PC-3 (cell line): Measurements from ENCODE around the gene BOLA1. TPM values are rescaled to one million over a fixed set of nuclear protein-coding genes. Genes with fewer than 3 reads are reported as not detected.
A peak's percentile ranks its signal among the peaks of the same experiment; 100 is the strongest.

Source experiments
- ATAC-seq: fragments of 200-7000 bp; cut with Tn5 transposase; 2 replicates; pipeline ENCODE4 v1.9.1; 2020; ENCODE audit warnings: mild to moderate bottlenecking, moderate library complexity
- BruUV-seq: library from RNA; stranded (reverse); fragments of 400-500 nt; replicated peaks from 2 replicates; lab custom pipeline; 2021; lab: Mats Ljungman, UMichigan
- CTCF ChIA-PET: fragments of 300-600 bp; sonication (Branson Sonifier 250); formaldehyde crosslinking; loops from one replicate; lab custom pipeline; 2022; ENCODE audit warnings: antibody characterized with exemption; lab: Charles Lee
- POLR2A ChIA-PET: fragments of 300-600 bp; sonication (Branson Sonifier 250); formaldehyde crosslinking; loops from one replicate; lab custom pipeline; 2022; ENCODE audit warnings: antibody characterized with exemption; ENCODE audit not compliant: unreplicated experiment; lab: Charles Lee
- DNase-seq: peaks from one replicate; pipeline ENCODE4 v3.0.0-alpha.2; 2015
- H2AFZ ChIP-seq: fragments of 300-600 bp; sonication (generic); 2 replicates; pipeline ENCODE4 v1.6.0; 2016; ENCODE audit warnings: antibody characterized with exemption, low read length
- H3F3A ChIP-seq: fragments of 300-600 bp; sonication (generic); one replicate; pipeline ENCODE4 v1.6.0; 2017; ENCODE audit warnings: antibody characterized with exemption, low read length, control low read depth, mild to moderate bottlenecking; ENCODE audit not compliant: unreplicated experiment
- H3K27ac ChIP-seq: fragments of 300-600 bp; sonication (generic); 2 replicates; pipeline ENCODE4 v1.5.1; 2016; ENCODE audit warnings: mild to moderate bottlenecking, low read length
- H3K27me3 ChIP-seq: fragments of 300-600 bp; sonication (generic); 2 replicates; pipeline ENCODE4 v1.6.1; 2016; ENCODE audit warnings: low read length, mixed read lengths
- H3K36me3 ChIP-seq: fragments of 300-600 bp; sonication (generic); 2 replicates; pipeline ENCODE4 v1.6.1; 2016; ENCODE audit warnings: low read depth, mixed run types, low read length, mixed read lengths
- H3K4me1 ChIP-seq: fragments of 300-600 bp; sonication (generic); 2 replicates; pipeline ENCODE4 v1.5.1; 2016; ENCODE audit warnings: low read length; ENCODE audit not compliant: insufficient read depth
- H3K4me2 ChIP-seq: fragments of 300-600 bp; sonication (generic); 2 replicates; pipeline ENCODE4 v1.6.0; 2016; ENCODE audit warnings: low read length
- H3K4me3 ChIP-seq: fragments of 300-600 bp; sonication (generic); 2 replicates; pipeline ENCODE4 v1.5.1; 2016; ENCODE audit warnings: mild to moderate bottlenecking, low read length, mixed read lengths
- H3K79me2 ChIP-seq: fragments of 300-600 bp; sonication (generic); 2 replicates; pipeline ENCODE4 v1.6.1; 2017; ENCODE audit warnings: low read length, mixed read lengths
- H3K9ac ChIP-seq: fragments of 300-600 bp; sonication (generic); 2 replicates; pipeline ENCODE4 v1.6.0; 2016; ENCODE audit warnings: mild to moderate bottlenecking, low read length
- H3K9me2 ChIP-seq: fragments of 300-600 bp; sonication (generic); replicated peaks from 2 replicates; pipeline ENCODE4 v1.6.1; 2016; ENCODE audit warnings: mixed run types, low read length, mixed read lengths
- H3K9me3 ChIP-seq: fragments of 300-600 bp; sonication (generic); 2 replicates; pipeline ENCODE4 v1.6.1; 2016; ENCODE audit warnings: low read length, mixed read lengths
- H4K20me1 ChIP-seq: fragments of 300-600 bp; sonication (generic); 2 replicates; pipeline ENCODE4 v1.6.1; 2016; ENCODE audit warnings: low read length, mixed read lengths
- CTCF ChIP-seq: fragments of 300-600 bp; sonication (generic); conservative IDR thresholded peaks from 2 replicates; pipeline ENCODE4 v1.5.1; 2017; ENCODE audit warnings: antibody characterized with exemption, low read depth, mild to moderate bottlenecking, low read length
- EZH2 ChIP-seq: fragments of 300-600 bp; sonication (generic); IDR thresholded peaks from one replicate; pipeline ENCODE4 v1.6.1; 2017; ENCODE audit warnings: antibody characterized with exemption, mild to moderate bottlenecking, low read length; ENCODE audit not compliant: unreplicated experiment
- EZH2phosphoT487 ChIP-seq: fragments of 300-600 bp; sonication (generic); IDR thresholded peaks from 2 replicates; pipeline ENCODE4 v1.6.1; 2018; ENCODE audit warnings: mild to moderate bottlenecking, antibody characterized with exemption, low read length, borderline replicate concordance
- intact Hi-C: fragments of 100-400 bp; cut with micrococcal nuclease; formaldehyde crosslinking; loops from 2 replicates; pipeline ENCODE4 v1.9.0; 2023
- total RNA-seq: library from RNA; depleted of rRNA; stranded (reverse); fragments of >200 nt; gene quantifications from 2 replicates; pipeline ENCODE4 v1.2.3, GENCODE V29; 2014

BOLA1 gene
- total RNA-seq, 1 experiment from 2014 or later = 27.6 TPM

- ChIA-PET CTCF (interaction anchor here (0.6 to 1.0 kb wide), 3 partner anchors 51 to 298 kb away, joined by 3 to 8 read pairs (median 4); no protein-coding TSS in a partner anchor), POLR2A (no interaction called here)
- Histone ChIP-seq H2AFZ (peak overlapping the region; percentile 75), H3K9me3 (no peaks in the 10 kb centered on the region), H3K9ac (peak overlapping the region; percentile 79), H3K4me3 (peak overlapping the region; percentile 77), H3K27me3 (no peaks in the 10 kb centered on the region), H3K9me2 (no peaks in the 10 kb centered on the region), H3K27ac (peak overlapping the region; percentile 93), H3F3A (peaks cover 12% of the 10 kb centered on the region), H3K79me2 (peaks cover 14% of the 10 kb centered on the region; the same call in 1 of the 2 replicates), H3K36me3 (no peaks in the 10 kb centered on the region), H3K4me2 (peak overlapping the region; percentile 91), H3K4me1 (peaks cover 27% of the 10 kb centered on the region), H4K20me1 (no peaks in the 10 kb centered on the region)
- intact Hi-C loops = loop anchor here (1.0 kb wide), 3 partner anchors 50 to 178 kb away; partner anchors contain the start of gene VPS45
- ATAC-seq = no peak
- TF ChIP-seq CTCF (no peak), EZH2 (no peak), EZH2phosphoT487 (no peak)
- no TSS peak for BruUV-seq
- DNase-seq = peak; percentile 56
These were observed 10.4 kb upstream of the BOLA1 start for GRCh38 chr1:149888999-149889289.

GRCh38 chr1:149896575-149896974 is 2.8 kb upstream of the BOLA1 start:
- ChIA-PET POLR2A (no interaction called here), CTCF (no interaction called here)
- no peaks in the 10 kb centered on the region for H3K9me3 ChIP-seq
- H3K4me1 ChIP-seq = peaks cover 7% of the 10 kb centered on the region; the same call in 1 of the 2 replicates
- no peak for TF ChIP-seq CTCF
- TF ChIP-seq EZH2phosphoT487 = no peak
- no peak for TF ChIP-seq EZH2
- peaks cover 5% of the 10 kb centered on the region; the same call in 1 of the 2 replicates for H3K79me2 ChIP-seq
- H3K4me2 ChIP-seq = no peak overlapping the region
- H3K9ac ChIP-seq = no peak overlapping the region
- ATAC-seq (no peak), DNase-seq (no peak)
- no peaks in the 10 kb centered on the region for H3F3A ChIP-seq
- H3K4me3 ChIP-seq = no peak overlapping the region
- intact Hi-C loops = loop anchor here (10.0 kb wide), 1 partner anchor 288 kb away; no protein-coding TSS in a partner anchor
- no peaks in the 10 kb centered on the region for H3K27me3 ChIP-seq
- no peaks in the 10 kb centered on the region for H4K20me1 ChIP-seq
- no peak overlapping the region for H3K27ac ChIP-seq
- H3K36me3 ChIP-seq = no peaks in the 10 kb centered on the region
- no peaks in the 10 kb centered on the region for H3K9me2 ChIP-seq
- no TSS peak for BruUV-seq
- H2AFZ ChIP-seq = no peak overlapping the region

- no TSS peak for BruUV-seq
- H2AFZ ChIP-seq = no peak overlapping the region
- H3K79me2 ChIP-seq = peaks cover 5% of the 10 kb centered on the region; the same call in 1 of the 2 replicates
- no peak overlapping the region for H3K27ac ChIP-seq
- no peak overlapping the region for H3K4me2 ChIP-seq
- H3K36me3 ChIP-seq = no peaks in the 10 kb centered on the region
- ATAC-seq (no peak), DNase-seq (no peak)
- H3F3A ChIP-seq = no peaks in the 10 kb centered on the region
- H3K27me3 ChIP-seq = no peaks in the 10 kb centered on the region
- ChIA-PET POLR2A (interaction anchor here (0.6 kb wide), 1 partner anchor 283 kb away, joined by 7 read pairs; no protein-coding TSS in a partner anchor), CTCF (no interaction called here)
- no peaks in the 10 kb centered on the region for H4K20me1 ChIP-seq
- intact Hi-C loops = no loop called here
- no peak for TF ChIP-seq EZH2phosphoT487
- peaks cover 7% of the 10 kb centered on the region; the same call in 1 of the 2 replicates for H3K4me1 ChIP-seq
- H3K9me2 ChIP-seq = no peaks in the 10 kb centered on the region
- no peak overlapping the region for H3K4me3 ChIP-seq
- no peaks in the 10 kb centered on the region for H3K9me3 ChIP-seq
- no peak overlapping the region for H3K9ac ChIP-seq
These were observed 4.6 kb downstream of the BOLA1 start for GRCh38 chr1:149903836-149904491.
